Right atrium auricular region (tissue), 2 donors: Measurements from ENCODE around the gene E2F6. TPM values are rescaled to one million over a fixed set of nuclear protein-coding genes. Genes with fewer than 3 reads are reported as not detected.

Source experiments
- DNase-seq: peaks from one replicate; pipeline ENCODE4 v3.0.0-alpha.2; 2019; ENCODE audit warnings: low spot score
- H3K27ac ChIP-seq, 2 donors: fragments of 200-600 bp; sonication (generic); 1 replicate in 1 of 2; 2 replicates in 1 of 2; pipeline ENCODE4 v1.5.1; 2016 to 2019
- H3K27me3 ChIP-seq, 2 donors: fragments of 200-600 bp; sonication (generic); one replicate each; pipeline versions ENCODE4 v1.5.1 to v1.6.0; 2017 to 2019
- H3K36me3 ChIP-seq: fragments of 200-600 bp; sonication (generic); one replicate; pipeline ENCODE4 v1.5.1; 2016
- H3K4me1 ChIP-seq, 2 donors: fragments of 200-600 bp; sonication (generic); one replicate each; pipeline versions ENCODE4 v1.5.1 to v1.6.0; 2017 to 2019
- H3K4me3 ChIP-seq, 2 donors: fragments of 200-600 bp; sonication (generic); 1 replicate in 1 of 2; 2 replicates in 1 of 2; pipeline ENCODE4 v1.5.1; 2017 to 2019; ENCODE audit warnings: mild to moderate bottlenecking in 1 of 2, moderate library complexity in 1 of 2
- H3K9me3 ChIP-seq, 2 donors: fragments of 200-600 bp; sonication (generic); one replicate each; pipeline ENCODE4 v1.5.1; 2019
- total RNA-seq, 2 donors: library from RNA; depleted of rRNA; stranded (reverse); fragments of >200 nt; gene quantifications; one replicate each; pipeline ENCODE4 v1.1.0, GENCODE V29; 2016
- TF ChIP-seq, protein P1 (sequence below), 2 donors: fragments of 200-600 bp; sonication (generic); IDR thresholded peaks; one replicate each; pipeline ENCODE4 v1.5.1; 2019; ENCODE audit warnings: antibody characterized with exemption in 2 of 2

E2F6 gene
- total RNA-seq, 2 donors from 2014 or later: 19.1 to 20.2 TPM

DNA sequence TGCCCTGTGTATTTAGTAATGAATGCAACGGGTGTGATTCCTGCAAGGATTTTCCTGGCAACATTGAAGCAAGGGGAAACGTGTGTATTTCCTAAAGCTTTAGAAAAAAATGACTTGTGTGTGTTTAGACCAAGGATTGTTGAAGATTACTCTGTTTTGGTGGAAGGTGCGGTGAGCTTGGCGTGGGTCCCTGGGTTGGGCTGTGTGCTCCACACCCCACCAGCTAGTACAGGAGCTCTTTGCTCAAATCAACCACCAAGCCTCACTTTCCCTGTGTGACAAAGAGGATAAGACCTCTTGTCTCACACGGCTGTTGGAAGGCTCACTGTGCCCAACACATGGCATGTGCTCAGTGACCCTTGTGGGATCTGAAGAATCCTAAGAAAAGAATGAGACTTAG lies 46.5 kb upstream of the E2F6 start:
- TF ChIP-seq, protein P1, sequence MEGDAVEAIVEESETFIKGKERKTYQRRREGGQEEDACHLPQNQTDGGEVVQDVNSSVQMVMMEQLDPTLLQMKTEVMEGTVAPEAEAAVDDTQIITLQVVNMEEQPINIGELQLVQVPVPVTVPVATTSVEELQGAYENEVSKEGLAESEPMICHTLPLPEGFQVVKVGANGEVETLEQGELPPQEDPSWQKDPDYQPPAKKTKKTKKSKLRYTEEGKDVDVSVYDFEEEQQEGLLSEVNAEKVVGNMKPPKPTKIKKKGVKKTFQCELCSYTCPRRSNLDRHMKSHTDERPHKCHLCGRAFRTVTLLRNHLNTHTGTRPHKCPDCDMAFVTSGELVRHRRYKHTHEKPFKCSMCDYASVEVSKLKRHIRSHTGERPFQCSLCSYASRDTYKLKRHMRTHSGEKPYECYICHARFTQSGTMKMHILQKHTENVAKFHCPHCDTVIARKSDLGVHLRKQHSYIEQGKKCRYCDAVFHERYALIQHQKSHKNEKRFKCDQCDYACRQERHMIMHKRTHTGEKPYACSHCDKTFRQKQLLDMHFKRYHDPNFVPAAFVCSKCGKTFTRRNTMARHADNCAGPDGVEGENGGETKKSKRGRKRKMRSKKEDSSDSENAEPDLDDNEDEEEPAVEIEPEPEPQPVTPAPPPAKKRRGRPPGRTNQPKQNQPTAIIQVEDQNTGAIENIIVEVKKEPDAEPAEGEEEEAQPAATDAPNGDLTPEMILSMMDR (IDR thresholded peaks at IDR 0.05): no peak
- H3K36me3 ChIP-seq: no peaks in the 10 kb centered on the region
- H3K4me3 ChIP-seq: no peak overlapping the region
- no peak for DNase-seq
- no peak overlapping the region for H3K27ac ChIP-seq
- no peaks in the 10 kb centered on the region for H3K9me3 ChIP-seq
- no peaks in the 10 kb centered on the region for H3K4me1 ChIP-seq
- no peaks in the 10 kb centered on the region for H3K27me3 ChIP-seq

DNA sequence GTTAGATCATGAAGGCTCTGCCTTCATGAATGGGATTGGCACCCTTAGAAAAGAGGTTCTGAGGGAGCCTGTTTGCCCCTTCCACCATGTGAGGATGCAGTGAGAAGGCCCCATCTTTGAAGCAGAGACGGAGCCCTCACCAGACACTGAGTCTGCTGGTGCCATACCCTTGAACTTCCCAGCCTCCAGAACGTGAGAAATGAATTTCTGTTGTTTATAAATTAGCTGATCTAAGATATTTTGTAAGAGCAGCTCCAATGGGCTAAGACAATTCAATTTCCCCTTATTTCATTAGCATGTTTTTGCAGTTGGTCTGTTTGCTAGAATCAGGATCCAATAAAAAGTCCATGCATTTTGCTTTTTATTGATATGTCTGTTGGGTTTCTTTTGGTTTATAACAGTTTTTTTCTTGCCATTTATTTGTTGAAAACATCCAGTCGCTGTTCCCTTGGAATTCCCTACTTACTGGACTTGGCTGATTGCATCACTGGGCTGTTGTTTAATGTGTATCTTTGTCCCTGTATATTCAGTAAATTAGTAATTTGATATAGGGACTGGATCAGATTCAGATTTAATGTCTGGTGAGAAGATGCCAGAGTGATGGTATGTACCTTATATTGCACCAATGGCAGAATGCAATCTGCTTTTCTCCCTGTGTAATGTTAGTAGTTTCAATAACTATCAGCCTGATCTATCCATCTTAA lies 43.8 kb upstream of the E2F6 start:
- H3K4me1 ChIP-seq: no peaks in the 10 kb centered on the region
- no peak overlapping the region for H3K4me3 ChIP-seq
- DNase-seq: no peak
- no peak overlapping the region for H3K27ac ChIP-seq
- H3K9me3 ChIP-seq: no peaks in the 10 kb centered on the region
- TF ChIP-seq, protein P1 (IDR thresholded peaks at IDR 0.05): no peak
- H3K27me3 ChIP-seq: no peaks in the 10 kb centered on the region
- no peaks in the 10 kb centered on the region for H3K36me3 ChIP-seq

DNA sequence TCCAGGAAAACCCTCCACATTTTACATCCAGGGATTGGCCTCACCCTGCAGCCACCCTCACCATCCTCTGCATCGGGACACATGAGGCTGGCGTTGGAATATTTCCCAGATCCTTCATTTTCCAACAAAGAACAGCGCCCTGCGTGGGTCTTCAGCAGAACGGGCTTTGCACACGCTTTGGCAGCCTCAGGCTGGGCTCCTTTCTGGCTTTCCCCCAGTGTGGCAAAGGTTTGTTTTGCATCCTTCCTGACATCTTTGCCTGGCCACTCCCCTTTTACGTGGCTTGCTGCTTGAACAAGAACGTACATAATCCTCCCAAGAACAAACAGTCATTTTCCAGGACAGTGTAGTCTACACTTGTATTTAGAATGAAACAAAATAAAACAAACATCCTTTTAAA lies 42.3 kb upstream of the E2F6 start:
- DNase-seq: no peak
- TF ChIP-seq, protein P1 (IDR thresholded peaks at IDR 0.05): no peak
- no peaks in the 10 kb centered on the region for H3K9me3 ChIP-seq
- H3K4me3 ChIP-seq: no peak overlapping the region
- no peaks in the 10 kb centered on the region for H3K4me1 ChIP-seq
- no peaks in the 10 kb centered on the region for H3K36me3 ChIP-seq
- H3K27ac ChIP-seq: no peak overlapping the region
- no peaks in the 10 kb centered on the region for H3K27me3 ChIP-seq

DNA sequence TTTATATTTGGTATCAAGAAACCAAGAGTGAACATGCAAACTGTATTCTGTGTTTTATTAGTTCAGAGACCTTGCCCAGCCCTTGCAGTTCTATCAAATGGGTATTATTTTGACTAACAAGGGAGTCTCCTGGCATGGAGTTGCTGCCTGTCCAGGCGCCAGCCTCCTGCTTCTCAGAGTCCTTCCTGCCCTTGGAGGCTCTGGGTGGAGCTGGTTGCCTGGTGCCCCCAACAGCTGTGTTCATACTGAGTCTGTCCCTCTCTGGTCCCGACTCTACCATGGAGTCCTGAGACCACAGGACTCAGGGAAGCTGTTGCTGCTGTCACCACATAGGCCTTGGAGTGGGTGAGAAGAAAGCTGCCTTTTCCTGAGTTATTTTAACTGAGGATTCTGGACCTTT lies 41.6 kb upstream of the E2F6 start:
- no peak overlapping the region for H3K27ac ChIP-seq
- no peaks in the 10 kb centered on the region for H3K27me3 ChIP-seq
- H3K4me3 ChIP-seq: no peak overlapping the region
- TF ChIP-seq, protein P1 (IDR thresholded peaks at IDR 0.05): no peak
- H3K36me3 ChIP-seq: no peaks in the 10 kb centered on the region
- no peaks in the 10 kb centered on the region for H3K9me3 ChIP-seq
- DNase-seq: no peak
- no peaks in the 10 kb centered on the region for H3K4me1 ChIP-seq

DNA sequence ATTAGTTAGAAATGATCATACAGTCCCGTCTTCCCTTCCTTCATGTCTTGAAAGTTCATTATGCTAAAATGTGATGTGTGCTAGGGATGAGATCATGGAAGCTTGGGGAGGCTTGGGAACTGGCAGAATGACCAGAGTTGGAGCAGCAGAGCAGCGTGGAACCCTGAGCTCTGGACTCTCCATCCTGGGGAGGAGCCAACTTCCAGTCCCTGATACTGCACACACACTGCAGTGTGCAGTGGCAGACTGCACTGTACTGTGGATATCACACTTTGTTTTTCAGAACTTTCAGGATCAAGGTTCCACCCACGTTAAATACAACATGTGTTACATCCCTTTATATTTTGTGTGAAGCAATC lies 40.6 kb upstream of the E2F6 start:
- Histone ChIP-seq H3K9me3 (no peaks in the 10 kb centered on the region), H3K27me3 (no peaks in the 10 kb centered on the region), H3K4me3 (no peak overlapping the region), H3K36me3 (no peaks in the 10 kb centered on the region), H3K27ac (no peak overlapping the region), H3K4me1 (no peaks in the 10 kb centered on the region)
- TF ChIP-seq, protein P1 (IDR thresholded peaks at IDR 0.05): no peak
- no peak for DNase-seq
